Measurements from ENCODE around the gene MSANTD4.

The MSANTD4 gene

DNA sequence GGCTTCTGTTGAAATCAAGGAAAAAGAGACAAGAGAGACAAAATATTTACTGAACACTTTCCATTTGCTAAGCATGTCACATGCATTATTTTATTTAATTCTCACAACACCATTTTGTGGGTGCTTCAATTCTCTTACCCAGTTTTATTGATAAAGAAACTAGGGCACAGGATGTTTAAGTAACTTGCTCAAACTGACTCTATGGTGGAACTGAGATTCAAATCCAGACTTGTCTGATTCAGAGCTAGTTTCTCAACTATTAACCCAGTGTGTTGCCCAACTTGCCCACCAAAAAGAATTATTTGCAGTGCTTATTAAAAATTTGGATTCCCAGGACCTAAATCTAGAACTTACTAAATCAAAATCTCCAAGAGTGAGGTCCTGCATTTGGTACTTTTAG, 21.5 kb upstream of the MSANTD4 start:
- TF ChIP-seq FOXP2 (optimal IDR thresholded peaks at IDR 0.05; ENCODE audit: borderline replicate concordance, extremely low read depth, extremely low read length, insufficient read depth) (no peak), SIN3A (IDR thresholded peaks at IDR 0.05; ENCODE audit: borderline replicate concordance, insufficient read depth, low read length) (no peak), POLR2AphosphoS5 (IDR thresholded peaks at IDR 0.05; ENCODE audit: low read depth, low read length) (no peak), TAF1 (IDR thresholded peaks at IDR 0.05; ENCODE audit: borderline replicate concordance, insufficient read depth, low read length) (no peak), REST (IDR thresholded peaks at IDR 0.05; ENCODE audit: insufficient read depth in 1 of 2, low read depth in 2 of 2, low read length in 2 of 2) (no peak)

DNA sequence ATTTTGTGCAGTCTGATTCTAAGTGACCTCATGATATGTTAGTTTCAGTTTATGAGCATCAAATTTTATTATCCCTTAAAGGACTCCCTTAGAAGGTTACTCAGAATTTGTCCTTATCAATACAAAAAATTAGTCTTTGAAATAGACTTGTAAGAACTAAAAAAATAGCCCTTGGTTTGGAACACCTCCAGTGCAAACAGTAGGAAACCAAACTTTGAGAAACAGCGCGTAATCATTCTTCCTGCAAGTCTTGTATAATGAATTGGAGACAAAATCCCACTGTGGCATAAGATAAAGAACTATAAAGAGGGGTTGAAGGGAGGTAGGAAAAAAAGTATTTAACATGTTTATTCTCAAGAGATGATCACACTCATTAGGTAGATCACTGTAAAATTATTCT, 10.8 kb upstream of the MSANTD4 start:
- TF ChIP-seq POLR2AphosphoS5 (IDR thresholded peaks at IDR 0.05; ENCODE audit: low read depth, low read length) (no peak), FOXP2 (optimal IDR thresholded peaks at IDR 0.05; ENCODE audit: borderline replicate concordance, extremely low read depth, extremely low read length, insufficient read depth) (no peak), TAF1 (IDR thresholded peaks at IDR 0.05; ENCODE audit: borderline replicate concordance, insufficient read depth, low read length) (no peak), SIN3A (IDR thresholded peaks at IDR 0.05; ENCODE audit: borderline replicate concordance, insufficient read depth, low read length) (no peak), REST (IDR thresholded peaks at IDR 0.05; ENCODE audit: insufficient read depth in 1 of 2, low read depth in 2 of 2, low read length in 2 of 2) (no peak)

GRCh38 chr11:106031936-106032335, 9.9 kb upstream of the MSANTD4 start:
- TF ChIP-seq POLR2AphosphoS5 (IDR thresholded peaks at IDR 0.05; ENCODE audit: low read depth, low read length): no peak
- no peak for TF ChIP-seq FOXP2 (optimal IDR thresholded peaks at IDR 0.05; ENCODE audit: borderline replicate concordance, extremely low read depth, extremely low read length, insufficient read depth)
- no peak for TF ChIP-seq REST (IDR thresholded peaks at IDR 0.05; ENCODE audit: insufficient read depth in 1 of 2, low read depth in 2 of 2, low read length in 2 of 2)
- no peak for TF ChIP-seq SIN3A (IDR thresholded peaks at IDR 0.05; ENCODE audit: borderline replicate concordance, insufficient read depth, low read length)
- TF ChIP-seq TAF1 (IDR thresholded peaks at IDR 0.05; ENCODE audit: borderline replicate concordance, insufficient read depth, low read length): no peak

DNA sequence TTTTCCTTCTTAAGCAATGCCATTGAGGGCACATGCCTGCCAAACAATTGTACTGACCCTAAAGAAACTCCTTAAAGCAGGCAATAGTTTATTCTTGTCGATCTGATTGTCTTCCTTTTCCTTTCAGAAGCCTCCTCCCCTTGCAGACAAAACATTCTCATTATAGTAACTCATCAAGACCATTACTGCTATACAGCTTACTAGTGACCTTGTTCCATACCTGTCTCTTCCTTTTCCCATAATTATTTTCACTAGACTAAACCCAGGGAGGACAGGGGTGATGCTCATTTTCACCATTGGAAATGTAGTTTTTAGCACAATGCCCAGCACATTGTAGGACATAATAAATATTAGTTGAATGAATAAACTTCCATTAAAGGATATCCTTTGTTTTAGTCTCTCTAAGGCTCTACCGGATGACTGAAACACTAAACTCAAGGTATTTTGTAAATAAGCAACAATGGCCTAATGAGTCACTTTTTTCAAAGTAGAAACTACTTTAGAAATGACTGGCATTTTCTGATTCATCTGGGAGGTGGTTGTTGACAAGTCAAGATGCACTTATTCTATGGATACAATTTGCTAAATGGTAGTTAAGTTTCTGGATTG, 9.3 kb upstream of the MSANTD4 start:
- no peak for TF ChIP-seq SIN3A (IDR thresholded peaks at IDR 0.05; ENCODE audit: borderline replicate concordance, insufficient read depth, low read length)
- TF ChIP-seq REST (IDR thresholded peaks at IDR 0.05; ENCODE audit: insufficient read depth in 1 of 2, low read depth in 2 of 2, low read length in 2 of 2): no peak
- TF ChIP-seq FOXP2 (optimal IDR thresholded peaks at IDR 0.05; ENCODE audit: borderline replicate concordance, extremely low read depth, extremely low read length, insufficient read depth): no peak
- no peak for TF ChIP-seq POLR2AphosphoS5 (IDR thresholded peaks at IDR 0.05; ENCODE audit: low read depth, low read length)
- no peak for TF ChIP-seq TAF1 (IDR thresholded peaks at IDR 0.05; ENCODE audit: borderline replicate concordance, insufficient read depth, low read length)
